H9 (cell line): ENCODE data around the gene FIGNL2. TPM values are rescaled to one million over a fixed set of nuclear protein-coding genes. Genes with fewer than 3 reads are reported as not detected.
A peak's percentile ranks its signal among the peaks of the same experiment; 100 is the strongest.

ENCODE experiments used
- DNase-seq: peaks from one replicate; pipeline ENCODE4 v3.0.0-alpha.2; 2017
- H2AFZ ChIP-seq: one replicate; pipeline ENCODE4 v1.6.1; 2013; ENCODE audit warnings: mild to moderate bottlenecking, low read length, control low read depth, moderate library complexity
- H2AK5ac ChIP-seq: 2 replicates; pipeline ENCODE4 v1.6.1; 2013; ENCODE audit warnings: low read length, control low read depth, mixed read lengths; ENCODE audit not compliant: insufficient read length
- H2BK120ac ChIP-seq: one replicate; pipeline ENCODE4 v1.6.1; 2013; ENCODE audit warnings: low read depth, mild to moderate bottlenecking, low read length, control low read depth, inconsistent platforms; ENCODE audit not compliant: poor library complexity, severe bottlenecking
- H2BK12ac ChIP-seq: 2 replicates; pipeline ENCODE4 v1.6.1; 2013; ENCODE audit warnings: low read length, control low read depth, mixed read lengths, low read depth; ENCODE audit not compliant: insufficient read length
- H2BK15ac ChIP-seq: 2 replicates; pipeline ENCODE4 v1.6.1; 2013; ENCODE audit warnings: low read depth, low read length, control low read depth
- H2BK20ac ChIP-seq: one replicate; pipeline ENCODE4 v1.6.1; 2013; ENCODE audit warnings: low read depth, mild to moderate bottlenecking, low read length, control low read depth, inconsistent platforms; ENCODE audit not compliant: poor library complexity, severe bottlenecking
- H2BK5ac ChIP-seq: 2 replicates; pipeline ENCODE4 v1.6.1; 2013; ENCODE audit warnings: low read length, control low read depth, mixed read lengths; ENCODE audit not compliant: insufficient read length
- H3K14ac ChIP-seq: 2 replicates; pipeline ENCODE4 v1.6.1; 2013; ENCODE audit warnings: low read length, control low read depth; ENCODE audit not compliant: insufficient read depth
- H3K18ac ChIP-seq: 2 replicates; pipeline ENCODE4 v1.6.1; 2013; ENCODE audit warnings: low read depth, mild to moderate bottlenecking, mixed read lengths, low read length, control low read depth; ENCODE audit not compliant: insufficient read length
- H3K23ac ChIP-seq: 2 replicates; pipeline ENCODE4 v1.6.1; 2013; ENCODE audit warnings: low read length, control low read depth, mixed read lengths, low read depth; ENCODE audit not compliant: insufficient read length
- H3K23me2 ChIP-seq: 2 replicates; pipeline ENCODE4 v1.6.1; 2013; ENCODE audit warnings: low read depth, mild to moderate bottlenecking, mixed read lengths, low read length, control low read depth; ENCODE audit not compliant: insufficient read length, poor library complexity, severe bottlenecking
- H3K27ac ChIP-seq: 2 replicates; pipeline ENCODE4 v1.5.1; 2013; ENCODE audit warnings: low read length, control low read depth, mixed read lengths, low read depth; ENCODE audit not compliant: insufficient read length
- H3K27me3 ChIP-seq: 2 replicates; pipeline ENCODE4 v1.6.1; 2013; ENCODE audit warnings: low read length, control low read depth, inconsistent platforms; ENCODE audit not compliant: insufficient read depth
- H3K4ac ChIP-seq: 2 replicates; pipeline ENCODE4 v1.6.1; 2013; ENCODE audit warnings: low read depth, mild to moderate bottlenecking, control low read depth, inconsistent platforms, low read length, moderate library complexity
- H3K4me1 ChIP-seq: 2 replicates; pipeline ENCODE4 v1.6.1; 2013; ENCODE audit warnings: low read length, control low read depth, inconsistent platforms; ENCODE audit not compliant: insufficient read depth
- H3K4me2 ChIP-seq: 2 replicates; pipeline ENCODE4 v1.6.1; 2013; ENCODE audit warnings: low read length, control low read depth, mixed read lengths; ENCODE audit not compliant: insufficient read length, insufficient read depth
- H3K56ac ChIP-seq: 2 replicates; pipeline ENCODE4 v1.6.1; 2013; ENCODE audit warnings: low read depth, mild to moderate bottlenecking, mixed read lengths, low read length, control low read depth; ENCODE audit not compliant: insufficient read length
- H3K79me1 ChIP-seq: 2 replicates; pipeline ENCODE4 v1.6.1; 2013; ENCODE audit warnings: low read depth, mild to moderate bottlenecking, moderate library complexity, low read length, control low read depth, inconsistent platforms; ENCODE audit not compliant: insufficient read depth, poor library complexity, severe bottlenecking
- H3K79me2 ChIP-seq: 2 replicates; pipeline ENCODE4 v1.6.1; 2013; ENCODE audit warnings: low read length, control low read depth, inconsistent platforms; ENCODE audit not compliant: insufficient read depth
- H3K9ac ChIP-seq: 2 replicates; pipeline ENCODE4 v1.6.1; 2013; ENCODE audit warnings: low read length, control low read depth, mixed read lengths; ENCODE audit not compliant: insufficient read length; ENCODE audit errors: extremely low read depth
- H3K9me3 ChIP-seq: one replicate; pipeline ENCODE4 v1.6.1; 2013; ENCODE audit warnings: low read depth, low read length, inconsistent platforms; ENCODE audit not compliant: control insufficient read depth
- H3T11ph ChIP-seq: one replicate; pipeline ENCODE4 v1.6.1; 2013; ENCODE audit warnings: mild to moderate bottlenecking, low read length, control low read depth, inconsistent platforms
- H4K20me1 ChIP-seq: one replicate; pipeline ENCODE4 v1.6.1; 2013; ENCODE audit not compliant: control insufficient read depth, insufficient read length, insufficient read depth
- H4K5ac ChIP-seq: 2 replicates; pipeline ENCODE4 v1.6.1; 2013; ENCODE audit warnings: low read depth, mild to moderate bottlenecking, mixed read lengths, low read length, control low read depth; ENCODE audit not compliant: insufficient read length
- H4K8ac ChIP-seq: replicated peaks from 2 replicates; pipeline ENCODE4 v1.6.1; 2013; ENCODE audit warnings: low read length, control low read depth, mixed read lengths, low read depth; ENCODE audit not compliant: insufficient read length
- H4K91ac ChIP-seq: 2 replicates; pipeline ENCODE4 v1.6.1; 2013; ENCODE audit warnings: low read depth, mild to moderate bottlenecking, moderate library complexity, mixed read lengths, low read length, control low read depth; ENCODE audit not compliant: insufficient read length
- H3K27ac Mint-ChIP-seq, 3 experiments: 2 replicates in 2 of 3; 3 replicates in 1 of 3; pipeline ENCODE4 v1.8.0; 2020 to 2021; ENCODE audit warnings: mixed read lengths in 3 of 3, mild to moderate bottlenecking in 1 of 3, moderate library complexity in 1 of 3
- H3K27me3 Mint-ChIP-seq: 2 replicates; pipeline ENCODE4 v1.8.0; 2021; ENCODE audit warnings: low read depth, mild to moderate bottlenecking, moderate library complexity, mixed read lengths
- H3K36me3 Mint-ChIP-seq, 3 experiments: 2 replicates in 2 of 3; 3 replicates in 1 of 3; pipeline ENCODE4 v1.8.0; 2020 to 2021; ENCODE audit warnings: low read depth in 3 of 3, mixed read lengths in 3 of 3; ENCODE audit not compliant: insufficient read depth in 1 of 3
- H3K4me1 Mint-ChIP-seq, 2 experiments: 2 replicates each; pipeline ENCODE4 v1.8.0; 2020; ENCODE audit warnings: mixed read lengths in 2 of 2
- H3K4me3 Mint-ChIP-seq, 2 experiments: 2 replicates in 1 of 2; 3 replicates in 1 of 2; pipeline ENCODE4 v1.8.0; 2020 to 2021; ENCODE audit warnings: mild to moderate bottlenecking in 2 of 2, mixed read lengths in 2 of 2, moderate library complexity in 1 of 2
- H3K9me3 Mint-ChIP-seq, 2 experiments: 2 replicates in 1 of 2; 3 replicates in 1 of 2; pipeline ENCODE4 v1.8.0; 2020; ENCODE audit warnings: mild to moderate bottlenecking in 2 of 2, mixed read lengths in 2 of 2, moderate library complexity in 1 of 2
- WGBS: extraction: QIAGEN DNeasy Blood & Tissue Kit; methylation state at CpG from one replicate; pipeline ENCODE4 v1.1.7; 2013; ENCODE audit warnings: missing lambda C conversion rate, low lambda C conversion rate, mixed read lengths; ENCODE audit not compliant: insufficient read length; ENCODE audit errors: extremely low coverage; 5-methylcytosine and 5-hydroxymethylcytosine counted together
- total RNA-seq: library from RNA; stranded (reverse); gene quantifications from 2 replicates; pipeline ENCODE4 v1.2.1, GENCODE V29; 2021
- TF ChIP-seq, protein P1 (sequence below): fragments of 200-600 bp; sonication (generic); conservative IDR thresholded peaks from 3 replicates; pipeline ENCODE4 v1.8.0; 2021; ENCODE audit warnings: antibody characterized with exemption, mild to moderate bottlenecking

Gene FIGNL2
- total RNA-seq, 1 experiment from 2014 or later, result 19.7 TPM

- no peak overlapping the region for H3K56ac ChIP-seq
- DNase-seq, result peak; percentile 44
- no peak overlapping the region for H3T11ph ChIP-seq
- no peak overlapping the region for H2BK5ac ChIP-seq
- no peak overlapping the region for H4K5ac ChIP-seq
- H3K4ac ChIP-seq, result no peak overlapping the region
- no peak overlapping the region for H3K23ac ChIP-seq
- no peak overlapping the region for H2BK12ac ChIP-seq
- peaks cover 2% of the 10 kb centered on the region; the same call in 1 of the 2 replicates for H3K27me3 ChIP-seq
- H3K4me2 ChIP-seq, result no peak overlapping the region
- H2BK120ac ChIP-seq, result no peak overlapping the region
- no peaks in the 10 kb centered on the region for H3K23me2 ChIP-seq
- H2AK5ac ChIP-seq, result no peak overlapping the region
- peaks cover 19 to 30% of the 10 kb centered on the region in 2 experiments for H3K4me1 Mint-ChIP-seq
- no peak overlapping the region for H4K91ac ChIP-seq
- H3K27ac ChIP-seq, result no peak overlapping the region
- H3K9ac ChIP-seq, result no peak overlapping the region
- no peaks in the 10 kb centered on the region; a peak in 1 of 7 replicates for H3K36me3 Mint-ChIP-seq
- H3K14ac ChIP-seq, result no peak overlapping the region
- H3K18ac ChIP-seq, result no peak overlapping the region
- no peak overlapping the region for H3K4me3 Mint-ChIP-seq
- H3K9me3 Mint-ChIP-seq, result no peaks in the 10 kb centered on the region
- no peak overlapping the region for H2AFZ ChIP-seq
- H3K79me1 ChIP-seq, result no peaks in the 10 kb centered on the region
- no peaks in the 10 kb centered on the region for H4K20me1 ChIP-seq
- TF ChIP-seq, protein P1, sequence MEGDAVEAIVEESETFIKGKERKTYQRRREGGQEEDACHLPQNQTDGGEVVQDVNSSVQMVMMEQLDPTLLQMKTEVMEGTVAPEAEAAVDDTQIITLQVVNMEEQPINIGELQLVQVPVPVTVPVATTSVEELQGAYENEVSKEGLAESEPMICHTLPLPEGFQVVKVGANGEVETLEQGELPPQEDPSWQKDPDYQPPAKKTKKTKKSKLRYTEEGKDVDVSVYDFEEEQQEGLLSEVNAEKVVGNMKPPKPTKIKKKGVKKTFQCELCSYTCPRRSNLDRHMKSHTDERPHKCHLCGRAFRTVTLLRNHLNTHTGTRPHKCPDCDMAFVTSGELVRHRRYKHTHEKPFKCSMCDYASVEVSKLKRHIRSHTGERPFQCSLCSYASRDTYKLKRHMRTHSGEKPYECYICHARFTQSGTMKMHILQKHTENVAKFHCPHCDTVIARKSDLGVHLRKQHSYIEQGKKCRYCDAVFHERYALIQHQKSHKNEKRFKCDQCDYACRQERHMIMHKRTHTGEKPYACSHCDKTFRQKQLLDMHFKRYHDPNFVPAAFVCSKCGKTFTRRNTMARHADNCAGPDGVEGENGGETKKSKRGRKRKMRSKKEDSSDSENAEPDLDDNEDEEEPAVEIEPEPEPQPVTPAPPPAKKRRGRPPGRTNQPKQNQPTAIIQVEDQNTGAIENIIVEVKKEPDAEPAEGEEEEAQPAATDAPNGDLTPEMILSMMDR, result peak; percentile 60
- no peak overlapping the region for H2BK20ac ChIP-seq
- WGBS, result no CpG with 5 or more reads among the region's 21 CpGs
- H3K9me3 ChIP-seq, result no peaks in the 10 kb centered on the region
- H4K8ac ChIP-seq, result no peak overlapping the region
- H3K79me2 ChIP-seq, result no peaks in the 10 kb centered on the region
- peaks cover 2% of the 10 kb centered on the region for H3K4me1 ChIP-seq
- H2BK15ac ChIP-seq, result no peak overlapping the region
- H3K27me3 Mint-ChIP-seq, result peaks cover 21% of the 10 kb centered on the region
- H3K27ac Mint-ChIP-seq, result no peak overlapping the region
Measured at GRCh38 chr12:51889216-51890132, 41.0 kb upstream of the FIGNL2 start.
